BJ (cell line): ENCODE data around the gene SNX9. TPM values are rescaled to one million over a fixed set of nuclear protein-coding genes. Genes with fewer than 3 reads are reported as not detected.

Experiments
- CTCF ChIA-PET: fragments of 350-600 bp; formaldehyde crosslinking; extraction: SDS; loops from one replicate; lab custom pipeline; 2021; ENCODE audit warnings: antibody characterized with exemption, inconsistent platforms; lab: Yijun Ruan, JAX
- POLR2A ChIA-PET: fragments of 300-600 bp; sonication (Branson Sonifier 250); formaldehyde crosslinking; extraction: SDS; loops from one replicate; lab custom pipeline; 2021; ENCODE audit warnings: antibody characterized with exemption; lab: Charles Lee
- DNase-seq: peaks from one replicate; pipeline ENCODE4 v3.0.0-alpha.2; 2011; ENCODE audit warnings: low read depth
- H3K27me3 ChIP-seq: 2 replicates; pipeline ENCODE4 v1.6.0; 2011; ENCODE audit warnings: low read length; ENCODE audit not compliant: control insufficient read depth, insufficient read depth
- H3K36me3 ChIP-seq: 2 replicates; pipeline ENCODE4 v1.5.1; 2011; ENCODE audit warnings: low read length; ENCODE audit not compliant: control insufficient read depth, insufficient read depth
- H3K4me3 ChIP-seq: 2 replicates; pipeline ENCODE4 v1.5.1; 2011; ENCODE audit warnings: low read depth, mild to moderate bottlenecking, control low read depth, low read length
- CTCF ChIP-seq: IDR thresholded peaks from 2 replicates; pipeline ENCODE4 v1.5.1; 2011; ENCODE audit warnings: low read depth, mild to moderate bottlenecking, control low read depth, inconsistent platforms, low read length, moderate library complexity; ENCODE audit not compliant: insufficient read depth
- polyA plus RNA-seq: library from polyadenylated mRNA; depleted of rRNA; stranded (reverse); fragments of >200 nt; gene quantifications from 2 replicates; pipeline ENCODE4 v1.2.3, GENCODE V29; 2011

SNX9 gene
- polyA plus RNA-seq, 1 experiment: 75.1 TPM

- ChIA-PET POLR2A (no interaction called here), CTCF (no interaction called here)
- no peak overlapping the region for H3K4me3 ChIP-seq
- no peaks in the 10 kb centered on the region for H3K27me3 ChIP-seq
- H3K36me3 ChIP-seq: no peaks in the 10 kb centered on the region
- TF ChIP-seq CTCF: no peak
- DNase-seq: no peak
Observed at GRCh38 chr6:157974967-157975366, 151.9 kb downstream of the SNX9 start.

GRCh38 chr6:157975456-157975855 is 152.4 kb downstream of the SNX9 start:
- H3K4me3 ChIP-seq: no peak overlapping the region
- no peaks in the 10 kb centered on the region for H3K36me3 ChIP-seq
- TF ChIP-seq CTCF: no peak
- POLR2A ChIA-PET: no interaction called here
- no peak for DNase-seq
- no peaks in the 10 kb centered on the region for H3K27me3 ChIP-seq
- CTCF ChIA-PET: interaction anchor here (1.9 kb wide), 1 partner anchor 10 kb away, joined by 5 read pairs; no protein-coding TSS in a partner anchor

- no peaks in the 10 kb centered on the region for H3K27me3 ChIP-seq
Observed at GRCh38 chr6:157976345-157977175, 153.5 kb downstream of the SNX9 start.

GRCh38 chr6:157977176-157977804 is 154.2 kb downstream of the SNX9 start:
- no peak for DNase-seq
- TF ChIP-seq CTCF: no peak
- POLR2A ChIA-PET: no interaction called here
- H3K36me3 ChIP-seq: no peaks in the 10 kb centered on the region
- CTCF ChIA-PET: interaction anchor here (1.9 kb wide), 1 partner anchor 12 kb away, joined by 5 read pairs; no protein-coding TSS in a partner anchor
- no peak overlapping the region for H3K4me3 ChIP-seq
- no peaks in the 10 kb centered on the region for H3K27me3 ChIP-seq

More at GRCh38 chr6:157976345-157977175, 153.5 kb downstream of the SNX9 start:
- ChIA-PET CTCF (interaction anchor here (1.9 kb wide), 1 partner anchor 11 kb away, joined by 5 read pairs; no protein-coding TSS in a partner anchor), POLR2A (interaction anchor here (0.5 kb wide), 1 partner anchor 584 kb away, joined by 3 read pairs; no protein-coding TSS in a partner anchor)
- no peaks in the 10 kb centered on the region for H3K36me3 ChIP-seq
- no peak overlapping the region for H3K4me3 ChIP-seq
- DNase-seq: no peak
- no peak for TF ChIP-seq CTCF
